ENCODE data around the gene KLKB1.
"Not testable (repeated sequence)": the region's sequence is repeated elsewhere in the genome, so short reads cannot be mapped to it uniquely, and the experiment has no call there.

The KLKB1 gene

GRCh38 chr4:186227744-186228513 lies 622 bp downstream of the KLKB1 start:
- no peak for DNase-seq

- DNase-seq: no peak
Measured at GRCh38 chr4:186228514-186228894, 1.2 kb downstream of the KLKB1 start.

GRCh38 chr4:186234367-186234766 lies 7.1 kb downstream of the KLKB1 start:
- no peak for DNase-seq

GRCh38 chr4:186236126-186236525 lies 8.8 kb downstream of the KLKB1 start:
- DNase-seq: no peak

- no peak for DNase-seq
Measured at GRCh38 chr4:186240452-186240847, 13.1 kb downstream of the KLKB1 start.

GRCh38 chr4:186240848-186241491 lies 13.7 kb downstream of the KLKB1 start:
- no peak for DNase-seq

- no peak for DNase-seq
Measured at GRCh38 chr4:186241616-186242015, 14.3 kb downstream of the KLKB1 start.

GRCh38 chr4:186242031-186242430 lies 14.7 kb downstream of the KLKB1 start:
- DNase-seq: not testable (repeated sequence)

- no peak for DNase-seq
Measured at GRCh38 chr4:186243331-186243730, 16.0 kb downstream of the KLKB1 start.

- DNase-seq: no peak
Measured at GRCh38 chr4:186244835-186245234, 17.5 kb downstream of the KLKB1 start.

- DNase-seq: not testable (repeated sequence)
Measured at GRCh38 chr4:186247062-186247752, 19.9 kb downstream of the KLKB1 start.

- no peak for DNase-seq
Measured at GRCh38 chr4:186248643-186249042, 21.3 kb downstream of the KLKB1 start.

GRCh38 chr4:186249785-186250754 lies 22.8 kb downstream of the KLKB1 start:
- DNase-seq: no peak

- no peak for DNase-seq
Measured at GRCh38 chr4:186250760-186251159, 23.5 kb downstream of the KLKB1 start.

GRCh38 chr4:186255122-186255521 lies 27.8 kb downstream of the KLKB1 start:
- no peak for DNase-seq

GRCh38 chr4:186258216-186258811 lies 31.0 kb downstream of the KLKB1 start:
- no peak for DNase-seq

GRCh38 chr4:186260117-186260503 lies 32.8 kb downstream of the KLKB1 start:
- DNase-seq: no peak

- no peak for DNase-seq
Measured at GRCh38 chr4:186260504-186261448, 33.5 kb downstream of the KLKB1 start.

GRCh38 chr4:186264660-186265059 lies 37.4 kb downstream of the KLKB1 start:
- DNase-seq: no peak

- DNase-seq: not testable (repeated sequence)
Measured at GRCh38 chr4:186265250-186265649, 37.9 kb downstream of the KLKB1 start.

Measured in activated T-cell treated with anti-CD3 and anti-CD28 coated beads, Interleukin-2, amount 50 U/mL, for 48 hours (primary cell).